GM12891 (cell line): ENCODE data around the gene RPS6KA4.

Experiments
- PAX5 ChIP-seq: IDR thresholded peaks from 2 replicates; pipeline ENCODE4 v1.6.1; 2011; ENCODE audit warnings: low read length, moderate library complexity, mild to moderate bottlenecking; ENCODE audit not compliant: insufficient read depth, severe bottlenecking
- POLR2A ChIP-seq: IDR thresholded peaks from 2 replicates; pipeline ENCODE4 v1.6.1; 2011; ENCODE audit warnings: low read depth, low read length, control low read depth
- POLR2AphosphoS5 ChIP-seq: IDR thresholded peaks from 2 replicates; pipeline ENCODE4 v1.6.1; 2011; ENCODE audit warnings: low read depth, low read length, control low read depth
- POU2F2 ChIP-seq: IDR thresholded peaks from 2 replicates; pipeline ENCODE4 v1.6.1; 2011; ENCODE audit warnings: low read depth, mild to moderate bottlenecking, control low read depth, low read length, moderate library complexity
- SPI1 ChIP-seq: IDR thresholded peaks from 2 replicates; pipeline ENCODE4 v1.6.1; 2011; ENCODE audit warnings: low read depth, low read length, control low read depth
- TAF1 ChIP-seq: IDR thresholded peaks from 2 replicates; pipeline ENCODE4 v1.6.1; 2011; ENCODE audit warnings: low read depth, low read length, control low read depth

GRCh38 chr11:64403106-64403505 is 44.1 kb downstream of the RPS6KA4 start:
- TF ChIP-seq POLR2AphosphoS5 (no peak), POLR2A (no peak), SPI1 (no peak), TAF1 (no peak), PAX5 (no peak), POU2F2 (no peak)
